ENCODE measurements around the gene AIP.

The AIP gene

DNA sequence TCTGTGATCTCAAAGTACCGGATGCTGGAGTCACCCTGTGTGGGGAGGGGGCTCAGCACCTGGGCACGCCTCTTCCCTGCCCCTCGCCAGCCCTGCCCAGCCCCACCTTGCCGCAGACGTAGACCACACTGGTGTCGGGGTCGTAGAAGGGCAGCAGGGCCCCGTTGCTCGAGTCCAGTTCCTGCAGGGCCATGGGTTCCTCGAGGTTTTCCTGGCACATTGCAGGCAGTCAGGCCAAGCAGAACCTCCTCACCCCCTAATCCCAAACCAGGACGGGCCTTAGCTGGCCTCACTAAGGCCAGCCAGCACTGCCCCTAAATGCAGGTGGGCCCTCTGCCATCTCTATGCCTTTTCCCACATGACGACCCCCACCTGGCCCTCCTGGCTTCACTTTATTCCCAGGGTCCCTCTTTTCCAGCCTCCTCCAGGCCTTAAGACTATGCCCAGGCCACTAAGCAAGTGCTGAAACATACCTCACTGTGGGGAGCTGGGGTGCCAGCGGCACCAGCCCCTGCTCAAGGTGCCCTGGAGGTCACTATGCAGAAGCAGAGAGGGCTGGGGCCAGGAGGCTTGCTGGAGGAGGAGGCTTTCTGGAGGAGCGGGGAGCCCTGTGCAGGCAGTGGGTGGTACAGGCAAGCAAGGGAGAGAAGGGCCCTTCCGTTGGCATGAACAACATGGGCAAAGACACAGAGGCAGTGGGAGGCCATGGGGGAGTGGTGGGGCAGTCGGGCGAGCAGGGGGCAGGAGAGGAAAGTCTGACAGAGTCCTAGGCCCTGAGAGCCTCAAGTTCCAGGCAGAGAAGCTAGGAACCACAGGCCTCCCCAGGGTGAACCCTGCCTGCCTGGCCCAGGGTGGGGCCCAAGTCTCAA, 42.4 kb upstream of the AIP start:
- DNase-seq (ENCODE audit: low read depth) = no peak
- TF ChIP-seq, protein P1, sequence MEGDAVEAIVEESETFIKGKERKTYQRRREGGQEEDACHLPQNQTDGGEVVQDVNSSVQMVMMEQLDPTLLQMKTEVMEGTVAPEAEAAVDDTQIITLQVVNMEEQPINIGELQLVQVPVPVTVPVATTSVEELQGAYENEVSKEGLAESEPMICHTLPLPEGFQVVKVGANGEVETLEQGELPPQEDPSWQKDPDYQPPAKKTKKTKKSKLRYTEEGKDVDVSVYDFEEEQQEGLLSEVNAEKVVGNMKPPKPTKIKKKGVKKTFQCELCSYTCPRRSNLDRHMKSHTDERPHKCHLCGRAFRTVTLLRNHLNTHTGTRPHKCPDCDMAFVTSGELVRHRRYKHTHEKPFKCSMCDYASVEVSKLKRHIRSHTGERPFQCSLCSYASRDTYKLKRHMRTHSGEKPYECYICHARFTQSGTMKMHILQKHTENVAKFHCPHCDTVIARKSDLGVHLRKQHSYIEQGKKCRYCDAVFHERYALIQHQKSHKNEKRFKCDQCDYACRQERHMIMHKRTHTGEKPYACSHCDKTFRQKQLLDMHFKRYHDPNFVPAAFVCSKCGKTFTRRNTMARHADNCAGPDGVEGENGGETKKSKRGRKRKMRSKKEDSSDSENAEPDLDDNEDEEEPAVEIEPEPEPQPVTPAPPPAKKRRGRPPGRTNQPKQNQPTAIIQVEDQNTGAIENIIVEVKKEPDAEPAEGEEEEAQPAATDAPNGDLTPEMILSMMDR (IDR thresholded peaks at IDR 0.05; ENCODE audit: low read depth, low read length, missing control alignments) = no peak
- in situ Hi-C loops (cut with HindIII; ENCODE audit: low sequenced_read_pairs) = no loop called here
- H3K4me3 ChIP-seq (ENCODE audit: low read depth, low read length) = no peak overlapping the region

DNA sequence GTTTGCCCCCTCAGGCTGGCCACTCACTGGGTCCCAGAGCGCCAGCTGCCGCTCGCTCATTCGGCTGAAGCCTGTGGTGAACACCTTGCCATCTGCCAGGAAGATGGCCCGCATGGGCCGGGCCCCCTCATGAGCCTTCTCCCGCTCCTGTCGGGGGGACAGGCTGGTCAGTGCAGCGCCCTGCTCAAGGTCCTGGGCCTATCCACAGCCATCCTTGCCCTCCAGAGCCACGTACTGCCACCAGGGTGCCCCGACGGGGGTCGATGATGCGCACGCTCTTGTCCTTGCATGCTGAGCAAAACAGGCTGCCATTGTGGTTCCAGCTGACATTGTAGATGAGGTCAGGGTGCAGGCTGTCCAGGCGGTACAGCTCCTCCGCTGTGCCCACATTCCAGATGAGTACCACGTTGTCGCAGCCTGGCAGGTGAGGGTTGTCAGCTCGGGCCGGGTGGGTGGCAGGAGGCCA, 41.7 kb upstream of the AIP start:
- DNase-seq (ENCODE audit: low read depth) = no peak
- in situ Hi-C loops (cut with HindIII; ENCODE audit: low sequenced_read_pairs) = no loop called here
- TF ChIP-seq, protein P1 (IDR thresholded peaks at IDR 0.05; ENCODE audit: low read depth, low read length, missing control alignments) = no peak
- H3K4me3 ChIP-seq (ENCODE audit: low read depth, low read length) = no peak overlapping the region

DNA sequence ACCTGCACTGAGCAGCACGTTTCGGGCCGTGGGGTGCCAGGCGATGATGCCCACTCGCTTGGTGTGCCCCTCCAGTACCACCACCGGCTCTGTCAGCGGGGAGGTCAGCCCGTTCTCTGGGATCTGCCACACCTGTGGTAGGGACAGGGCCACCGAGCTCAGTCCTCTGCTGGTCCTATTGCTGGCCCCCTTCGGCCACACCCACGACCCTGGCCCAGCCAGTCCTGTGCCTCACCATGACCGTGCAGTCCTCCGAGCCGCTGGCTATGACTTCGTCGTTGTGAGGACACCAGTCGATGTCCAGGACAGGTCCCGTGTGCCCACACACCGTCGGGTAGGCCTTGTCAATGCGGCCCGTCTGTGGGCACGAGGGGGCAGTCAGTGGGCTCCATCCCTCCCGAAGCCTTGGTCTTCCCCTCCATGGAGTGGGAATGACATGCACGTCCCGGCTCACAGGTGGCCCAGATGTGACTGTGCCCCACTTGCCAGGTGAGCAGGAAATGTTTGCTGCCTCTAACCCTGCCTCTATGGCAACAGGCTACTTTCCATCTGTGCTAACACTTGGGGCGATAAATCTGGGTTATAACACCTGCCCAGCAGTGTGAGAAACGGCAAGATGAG, 41.0 kb upstream of the AIP start:
- H3K4me3 ChIP-seq (ENCODE audit: low read depth, low read length) = no peak overlapping the region
- in situ Hi-C loops (cut with HindIII; ENCODE audit: low sequenced_read_pairs) = no loop called here
- TF ChIP-seq, protein P1 (IDR thresholded peaks at IDR 0.05; ENCODE audit: low read depth, low read length, missing control alignments) = no peak
- DNase-seq (ENCODE audit: low read depth) = no peak

DNA sequence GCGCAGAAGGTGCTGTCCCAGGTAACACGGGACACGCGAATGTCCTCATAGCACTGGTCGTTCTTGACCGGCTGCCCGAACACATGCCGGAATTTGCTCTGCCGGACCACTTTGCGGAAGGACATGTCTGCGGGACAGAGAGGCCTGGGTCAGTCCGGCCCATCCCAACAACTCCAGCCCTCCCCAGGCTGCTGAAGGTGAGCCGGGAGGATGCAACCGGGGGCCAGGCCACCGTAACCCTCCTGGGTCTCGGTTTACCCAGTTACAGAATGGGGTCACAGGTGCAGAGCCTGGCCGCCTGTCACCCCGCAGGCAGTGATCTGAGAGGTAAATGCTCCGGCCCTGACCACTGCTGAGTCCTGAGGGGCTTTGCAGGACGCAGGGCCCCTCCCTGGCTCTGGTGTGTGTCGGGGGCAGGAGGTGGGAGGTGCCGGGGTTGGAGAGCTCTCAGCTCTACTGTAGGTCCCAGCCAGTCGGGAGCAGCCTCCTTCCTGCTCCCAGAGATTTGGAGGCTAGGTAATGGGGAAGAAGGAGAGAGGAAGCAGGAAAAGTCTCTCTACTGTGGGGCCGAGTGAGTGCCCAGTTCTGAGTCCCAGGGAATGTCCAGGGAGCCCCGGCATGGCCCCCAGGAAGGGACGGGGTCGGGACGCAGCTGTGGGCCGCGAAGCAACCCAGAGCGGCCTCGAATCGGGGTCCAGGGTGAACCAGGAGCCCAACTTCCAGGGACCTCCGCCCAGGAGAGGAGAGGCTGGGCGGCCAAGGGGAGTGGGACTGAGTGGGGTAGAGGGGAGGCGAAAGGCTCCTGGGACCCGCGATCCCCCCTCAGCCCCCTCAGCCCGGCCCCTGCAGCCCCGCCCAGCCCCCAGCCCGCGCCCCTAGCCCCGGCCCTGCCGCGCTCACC, 40.1 kb upstream of the AIP start:
- TF ChIP-seq, protein P1 (IDR thresholded peaks at IDR 0.05; ENCODE audit: low read depth, low read length, missing control alignments) = no peak
- no peak for DNase-seq (ENCODE audit: low read depth)
- peak overlapping the region; percentile 79 for H3K4me3 ChIP-seq (ENCODE audit: low read depth, low read length)
- in situ Hi-C loops (cut with HindIII; ENCODE audit: low sequenced_read_pairs) = no loop called here

DNA sequence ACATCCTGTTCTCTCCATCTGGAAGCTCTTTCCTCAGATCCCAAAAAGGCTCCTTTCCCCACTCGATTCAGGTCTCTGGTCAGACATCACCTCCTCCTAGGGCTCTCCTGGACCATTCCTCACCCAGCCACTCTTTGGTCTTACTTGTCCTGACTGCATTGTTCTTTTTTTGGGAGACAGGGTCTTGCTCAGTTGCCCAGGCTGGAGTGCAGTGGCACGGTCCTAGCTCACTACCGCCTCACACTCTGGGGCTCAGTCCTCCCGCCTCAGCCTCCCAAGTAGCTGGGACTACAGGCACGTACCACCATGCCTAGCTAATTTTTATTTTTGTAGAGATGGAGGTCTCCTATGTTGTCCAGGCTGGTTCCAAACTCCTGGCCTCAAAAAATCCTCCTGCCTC, 37.3 kb upstream of the AIP start:
- in situ Hi-C loops (cut with HindIII; ENCODE audit: low sequenced_read_pairs) = no loop called here
- TF ChIP-seq, protein P1 (IDR thresholded peaks at IDR 0.05; ENCODE audit: low read depth, low read length, missing control alignments) = no peak
- no peak overlapping the region for H3K4me3 ChIP-seq (ENCODE audit: low read depth, low read length)
- DNase-seq (ENCODE audit: low read depth) = no peak

DNA sequence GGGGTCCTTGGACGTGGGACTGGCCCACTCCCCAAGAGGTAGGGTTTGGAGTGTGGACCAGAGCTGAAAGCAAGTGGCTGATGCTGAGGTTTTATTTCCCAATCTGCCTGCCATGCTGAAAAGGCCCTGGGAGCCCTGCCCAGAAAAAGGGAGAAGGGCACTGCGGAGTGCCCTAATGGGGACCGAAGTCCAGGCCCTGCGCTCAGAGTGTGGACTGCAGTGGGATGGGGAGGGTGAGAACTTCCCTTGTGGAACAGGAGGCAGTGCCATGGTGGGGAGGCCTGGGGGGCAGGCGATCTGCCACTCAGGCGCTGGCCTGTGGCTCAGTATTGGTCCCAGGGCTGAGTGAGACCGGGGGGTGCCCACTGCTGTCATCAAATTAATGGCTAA, 34.6 kb upstream of the AIP start:
- no peak overlapping the region for H3K4me3 ChIP-seq (ENCODE audit: low read depth, low read length)
- no peak for DNase-seq (ENCODE audit: low read depth)
- in situ Hi-C loops (cut with HindIII; ENCODE audit: low sequenced_read_pairs) = no loop called here
- TF ChIP-seq, protein P1 (IDR thresholded peaks at IDR 0.05; ENCODE audit: low read depth, low read length, missing control alignments) = no peak

Data from astrocyte of the cerebellum (primary cell).